HG02973 (cell line): ENCODE measurements around the gene TOMM40L.

ENCODE experiments used
- ATAC-seq: cut with Tn5 transposase; IDR thresholded peaks from one replicate; pipeline ENCODE4 v1.9.1; 2021; ENCODE audit warnings: moderate library complexity; ENCODE audit not compliant: unreplicated experiment

The TOMM40L gene

DNA sequence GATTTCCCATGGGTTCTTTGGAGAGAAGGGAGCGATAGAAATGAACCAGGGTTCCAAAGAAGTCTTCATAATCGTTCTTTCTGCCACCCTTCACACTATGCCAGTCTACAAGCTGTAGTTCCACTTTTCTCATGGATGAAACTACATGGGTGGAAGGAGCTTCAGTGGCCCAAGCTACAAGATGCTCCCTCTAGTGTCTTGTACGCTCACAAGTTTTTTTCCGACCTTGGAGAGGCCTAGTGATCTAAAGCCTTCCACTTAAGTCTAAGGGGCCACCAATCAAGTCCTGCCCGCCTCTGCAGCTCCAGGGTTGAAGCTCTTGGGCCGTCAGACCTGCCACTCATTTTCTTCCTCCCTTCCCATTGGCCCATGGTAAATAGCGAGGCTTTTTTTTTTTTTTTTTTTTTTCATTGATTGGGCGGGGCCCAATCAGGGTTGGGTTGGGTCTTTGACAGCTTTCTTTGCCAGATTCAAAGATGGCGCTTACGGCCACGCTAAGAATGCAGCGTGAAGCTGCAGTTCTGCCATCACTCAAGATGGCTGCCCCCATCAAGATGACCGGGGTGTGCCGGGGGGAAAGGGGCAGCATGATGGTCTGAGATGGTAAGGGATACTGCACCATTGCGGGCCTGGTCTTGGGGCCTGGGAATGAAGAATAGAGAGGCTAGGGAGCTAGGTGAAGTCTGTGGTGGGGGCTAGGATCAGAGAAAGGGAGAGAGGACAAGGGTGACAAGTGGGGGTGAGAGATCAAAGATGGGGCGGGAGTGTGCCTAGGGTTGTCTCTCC is at the start of gene TOMM40L:
TSS of gene TOMM40L (plus strand) at position 527 of the 786 bp plus-strand sequence. CDS start 430 bp downstream, outside the sequence.
- peak; percentile 86 for ATAC-seq

DNA sequence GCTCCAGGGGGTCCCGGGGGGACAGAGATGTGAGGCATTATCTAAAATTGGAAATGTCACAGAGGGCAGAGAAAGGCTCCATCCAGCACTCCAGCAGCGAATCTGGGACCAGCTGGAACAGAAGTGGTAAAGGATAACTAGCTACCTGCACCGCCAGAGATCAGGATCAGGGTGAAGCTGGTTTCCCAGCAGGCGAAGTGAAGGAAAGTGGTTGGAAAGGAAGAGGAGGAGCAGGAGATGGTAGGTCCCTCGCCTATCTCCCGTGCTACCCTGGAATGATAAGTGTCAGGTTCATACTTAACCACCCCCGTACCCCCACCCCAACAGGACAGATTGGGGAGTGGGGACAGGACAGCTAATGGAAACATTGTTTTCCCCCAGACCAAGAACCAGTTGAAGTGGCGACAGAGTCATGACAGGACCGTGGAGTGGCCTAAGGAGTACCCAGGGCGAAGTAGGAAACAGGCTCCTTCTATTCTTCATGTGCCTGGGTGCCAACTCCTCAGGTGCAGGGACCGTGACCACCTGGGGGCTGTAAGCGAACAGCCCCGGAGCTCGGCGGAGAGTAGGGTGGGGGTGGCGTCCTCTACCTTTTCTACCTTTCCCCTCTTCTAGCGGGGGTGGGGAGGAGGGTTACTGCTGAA is 49.3 kb upstream of the TOMM40L start:
- no peak for ATAC-seq

- peak; percentile 66 for ATAC-seq
Observed at GRCh38 chr1:161177112-161177935, 48.5 kb upstream of the TOMM40L start, which contains the start of gene B4GALT3. TSS of gene B4GALT3 (minus strand) at chr1:161177507. CDS start at chr1:161176060, 1,447 bp downstream.

- ATAC-seq: no peak
Observed at GRCh38 chr1:161177936-161178244, 48.0 kb upstream of the TOMM40L start.

DNA sequence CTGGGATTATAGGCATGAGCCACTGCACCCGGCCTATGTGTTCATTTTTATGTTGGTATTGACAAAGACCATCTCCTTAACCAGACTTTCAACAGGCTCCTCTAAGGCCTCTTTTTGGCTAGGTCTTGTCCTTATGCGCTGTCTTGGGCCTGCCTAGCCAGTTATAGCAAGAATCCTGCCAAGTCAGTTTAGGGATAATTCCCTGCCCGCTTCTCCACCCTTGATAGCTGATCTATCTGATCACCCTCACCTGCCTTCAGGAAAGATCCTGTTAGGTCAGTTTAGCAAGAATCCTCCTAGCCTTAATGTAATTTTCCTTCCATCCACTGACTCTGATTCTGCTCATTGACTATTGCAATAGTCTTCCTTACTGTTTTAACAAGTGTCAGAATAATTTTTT is 46.2 kb upstream of the TOMM40L start:
- ATAC-seq: no peak

DNA sequence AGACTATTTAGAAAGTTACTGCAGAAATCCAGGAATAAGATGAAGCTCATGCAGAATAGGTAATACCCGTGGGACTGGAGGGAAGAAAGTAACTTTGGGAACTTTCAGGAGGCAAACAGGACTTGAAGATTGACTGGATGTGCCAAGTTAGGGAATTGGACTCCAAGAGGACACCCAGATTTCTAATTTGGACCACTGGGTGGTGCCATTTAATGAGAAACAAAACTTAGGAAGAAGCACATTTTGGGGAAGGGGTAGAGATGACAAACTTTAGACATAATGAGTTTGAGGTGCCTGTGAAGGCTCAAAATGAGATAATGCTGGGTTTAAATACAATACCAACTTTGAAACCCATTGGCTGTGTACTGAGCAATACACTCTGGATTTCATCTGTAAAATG is 45.2 kb upstream of the TOMM40L start:
- ATAC-seq: no peak

GRCh38 chr1:161182214-161182613 is 43.6 kb upstream of the TOMM40L start:
- ATAC-seq: peak; percentile 38

- ATAC-seq: peak; percentile 54
Observed at GRCh38 chr1:161185282-161185682, 40.6 kb upstream of the TOMM40L start.

DNA sequence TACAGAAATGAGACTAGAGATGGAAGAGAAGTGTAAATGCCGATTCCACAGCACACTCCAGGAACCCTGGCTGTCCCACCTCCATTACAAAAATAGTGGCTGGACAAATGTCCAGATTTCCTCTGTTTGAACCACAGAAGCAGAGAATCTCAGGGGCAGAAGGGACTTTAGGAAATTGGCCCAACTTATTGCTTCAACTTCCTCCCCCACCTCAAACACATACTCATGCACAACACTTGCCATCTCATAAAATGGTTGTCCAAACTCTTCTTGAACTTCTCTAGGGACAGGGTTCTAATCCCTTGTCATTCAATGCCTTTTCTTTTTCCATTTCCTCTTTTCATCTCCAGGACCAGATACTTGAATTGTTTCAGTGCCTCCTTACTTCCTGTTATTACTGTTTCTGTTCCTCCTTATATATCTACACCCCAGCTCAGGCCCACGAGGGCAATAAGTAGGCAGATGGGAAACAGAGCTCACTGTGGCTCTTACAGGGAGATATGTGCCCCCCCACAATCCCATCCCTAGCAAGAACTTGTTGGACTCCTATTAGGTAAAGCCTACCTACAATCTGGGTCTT is 40.0 kb upstream of the TOMM40L start:
- ATAC-seq: peak; percentile 34

DNA sequence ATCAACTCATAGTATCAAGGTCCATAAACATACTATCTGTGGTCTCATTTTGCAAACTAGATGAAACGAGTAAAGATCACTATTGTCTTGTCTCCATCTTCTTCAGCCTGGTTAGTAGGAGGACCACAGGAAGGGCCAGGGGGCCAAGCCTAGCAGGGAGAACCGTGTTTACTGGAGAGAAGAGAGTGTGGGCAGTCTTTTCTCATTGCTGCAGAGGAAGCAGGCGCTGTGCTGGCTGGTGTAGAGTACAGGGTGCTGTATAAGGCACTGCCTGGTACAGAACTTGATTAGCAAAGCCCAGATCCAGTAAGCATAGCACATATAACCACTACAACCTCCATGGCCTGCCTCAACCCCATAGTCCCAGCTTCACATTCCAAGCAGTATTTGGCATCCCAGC is 38.5 kb upstream of the TOMM40L start:
- no peak for ATAC-seq

DNA sequence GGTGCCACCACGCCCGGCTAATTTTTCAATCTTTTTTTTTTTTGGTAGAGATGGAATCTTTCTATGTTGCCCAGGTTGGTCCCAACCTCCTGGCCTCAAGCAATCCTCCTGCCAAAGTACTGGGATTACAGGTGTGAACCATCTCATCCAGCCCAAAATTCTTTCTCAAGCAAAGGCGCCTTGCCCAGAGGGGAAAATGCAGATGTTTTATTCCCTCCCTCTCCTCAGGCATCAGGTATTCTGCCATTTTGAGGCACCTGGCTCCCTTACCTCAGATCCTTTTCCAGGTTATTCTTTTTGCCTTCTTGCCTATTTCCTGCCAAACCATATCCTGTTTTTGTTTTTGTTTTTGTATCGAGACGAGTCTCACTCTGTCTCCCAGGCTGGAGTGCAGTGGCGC is 37.5 kb upstream of the TOMM40L start:
- ATAC-seq: no peak

- ATAC-seq: no peak
Observed at GRCh38 chr1:161189036-161189435, 36.8 kb upstream of the TOMM40L start.

DNA sequence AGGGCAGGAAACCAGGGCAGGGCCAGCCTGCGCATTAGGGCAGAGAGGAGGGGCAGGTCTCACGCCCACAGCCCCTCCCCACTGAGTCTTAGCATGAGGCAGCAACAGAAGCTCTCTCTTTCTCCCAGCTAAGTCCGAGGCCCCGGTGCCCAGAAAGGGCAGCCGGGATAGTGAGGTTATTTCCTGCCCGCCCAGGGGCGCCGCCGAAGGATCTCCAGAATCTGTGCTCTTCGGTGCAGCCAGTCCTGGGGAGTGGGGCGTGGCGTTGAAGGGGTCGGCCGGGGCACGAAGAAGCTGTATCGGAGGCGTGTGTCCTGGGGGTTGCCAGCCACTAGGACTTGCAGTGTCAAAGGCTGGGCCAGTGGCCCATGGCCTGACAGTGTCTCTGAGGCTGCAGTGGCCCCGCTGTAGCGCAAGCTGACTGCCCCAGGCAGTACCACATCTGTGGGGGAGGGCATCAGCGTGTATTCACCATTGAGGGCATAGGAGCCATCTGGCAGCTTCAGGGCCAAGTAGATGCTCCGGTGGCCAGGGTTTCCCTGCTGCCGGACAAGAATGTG is 34.8 kb upstream of the TOMM40L start:
- ATAC-seq: no peak

DNA sequence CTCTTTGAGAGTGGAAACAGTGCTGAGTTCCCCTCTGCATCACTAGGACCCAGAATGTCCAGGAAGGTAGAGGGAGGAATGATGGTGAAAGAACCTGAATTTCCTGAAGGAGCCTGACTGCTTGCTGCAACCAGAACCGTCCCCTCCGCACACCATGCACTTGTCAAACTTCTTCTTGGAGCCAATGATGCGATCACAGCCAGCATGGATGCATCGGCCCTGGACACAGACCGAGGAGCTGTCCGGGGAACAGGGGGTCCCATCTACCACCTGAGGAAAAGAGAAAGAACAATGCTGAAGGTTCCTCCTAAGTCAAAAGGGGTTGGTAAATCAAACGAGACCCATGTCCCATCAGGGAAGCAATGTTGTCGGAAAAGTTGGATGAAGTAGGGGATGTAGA is 33.9 kb upstream of the TOMM40L start:
- no peak for ATAC-seq

GRCh38 chr1:161192476-161193465 is 33.1 kb upstream of the TOMM40L start:
- ATAC-seq: peak; percentile 66

GRCh38 chr1:161193561-161194235 is 32.2 kb upstream of the TOMM40L start:
- no peak for ATAC-seq

GRCh38 chr1:161195171-161195570 is 30.7 kb upstream of the TOMM40L start:
- no peak for ATAC-seq

- ATAC-seq: no peak
Observed at GRCh38 chr1:161196111-161196510, 29.7 kb upstream of the TOMM40L start.
